Astrocyte of the cerebellum (primary cell): ENCODE results near the gene FHOD3.

ENCODE experiments used
- DNase-seq: peaks from one replicate; pipeline ENCODE4 v3.0.0-alpha.2; 2011; ENCODE audit warnings: low read depth
- H3K4me3 ChIP-seq: 2 replicates; pipeline ENCODE4 v1.5.1; 2011; ENCODE audit warnings: mild to moderate bottlenecking, low read depth, low read length, moderate library complexity
- CTCF ChIP-seq: IDR thresholded peaks from 2 replicates; pipeline ENCODE4 v1.5.1; 2012; ENCODE audit warnings: low read length, low read depth, moderate library complexity, mild to moderate bottlenecking; ENCODE audit errors: missing control alignments
- in situ Hi-C: cut with HindIII; loops from 2 replicates; pipeline ENCODE4 v1.10.0; 2017; ENCODE audit warnings: low sequenced_read_pairs

FHOD3 gene

GRCh38 chr18:36402765-36403396 lies 105.4 kb downstream of the FHOD3 start:
- DNase-seq, result peak; percentile 81
- TF ChIP-seq CTCF, result no peak
- H3K4me3 ChIP-seq, result no peak overlapping the region
- in situ Hi-C loops, result no loop called here

GRCh38 chr18:36403896-36404820 lies 106.6 kb downstream of the FHOD3 start:
- in situ Hi-C loops, result no loop called here
- no peak for DNase-seq
- TF ChIP-seq CTCF, result no peak
- H3K4me3 ChIP-seq, result no peak overlapping the region

GRCh38 chr18:36405611-36406010 lies 108.1 kb downstream of the FHOD3 start:
- no peak for DNase-seq
- no peak for TF ChIP-seq CTCF
- H3K4me3 ChIP-seq, result no peak overlapping the region
- in situ Hi-C loops, result no loop called here

- no peak for DNase-seq
- H3K4me3 ChIP-seq, result no peak overlapping the region
- no peak for TF ChIP-seq CTCF
- in situ Hi-C loops, result no loop called here
Observed at GRCh38 chr18:36406805-36407204, 109.3 kb downstream of the FHOD3 start.

- no peak for TF ChIP-seq CTCF
- DNase-seq, result no peak
- in situ Hi-C loops, result no loop called here
Observed at GRCh38 chr18:36408606-36409005, 111.1 kb downstream of the FHOD3 start.

GRCh38 chr18:36409779-36410178 lies 112.3 kb downstream of the FHOD3 start:
- no peak for DNase-seq
- no peak for TF ChIP-seq CTCF
- H3K4me3 ChIP-seq, result no peak overlapping the region
- in situ Hi-C loops, result no loop called here

More at GRCh38 chr18:36408606-36409005, 111.1 kb downstream of the FHOD3 start:
- H3K4me3 ChIP-seq, result no peak overlapping the region
